H9 (cell line): Measurements from ENCODE around the gene KRT77. TPM values are rescaled to one million over a fixed set of nuclear protein-coding genes. Genes with fewer than 3 reads are reported as not detected.

Experiments
- DNase-seq: peaks from one replicate; pipeline ENCODE4 v3.0.0-alpha.2; 2017
- H2AFZ ChIP-seq: one replicate; pipeline ENCODE4 v1.6.1; 2013; ENCODE audit warnings: mild to moderate bottlenecking, low read length, control low read depth, moderate library complexity
- H2AK5ac ChIP-seq: 2 replicates; pipeline ENCODE4 v1.6.1; 2013; ENCODE audit warnings: low read length, control low read depth, mixed read lengths; ENCODE audit not compliant: insufficient read length
- H2BK120ac ChIP-seq: one replicate; pipeline ENCODE4 v1.6.1; 2013; ENCODE audit warnings: low read depth, mild to moderate bottlenecking, low read length, control low read depth, inconsistent platforms; ENCODE audit not compliant: poor library complexity, severe bottlenecking
- H2BK12ac ChIP-seq: 2 replicates; pipeline ENCODE4 v1.6.1; 2013; ENCODE audit warnings: low read length, control low read depth, mixed read lengths, low read depth; ENCODE audit not compliant: insufficient read length
- H2BK15ac ChIP-seq: 2 replicates; pipeline ENCODE4 v1.6.1; 2013; ENCODE audit warnings: low read depth, low read length, control low read depth
- H2BK20ac ChIP-seq: one replicate; pipeline ENCODE4 v1.6.1; 2013; ENCODE audit warnings: low read depth, mild to moderate bottlenecking, low read length, control low read depth, inconsistent platforms; ENCODE audit not compliant: poor library complexity, severe bottlenecking
- H2BK5ac ChIP-seq: 2 replicates; pipeline ENCODE4 v1.6.1; 2013; ENCODE audit warnings: low read length, control low read depth, mixed read lengths; ENCODE audit not compliant: insufficient read length
- H3K14ac ChIP-seq: 2 replicates; pipeline ENCODE4 v1.6.1; 2013; ENCODE audit warnings: low read length, control low read depth; ENCODE audit not compliant: insufficient read depth
- H3K18ac ChIP-seq: 2 replicates; pipeline ENCODE4 v1.6.1; 2013; ENCODE audit warnings: low read depth, mild to moderate bottlenecking, mixed read lengths, low read length, control low read depth; ENCODE audit not compliant: insufficient read length
- H3K23ac ChIP-seq: 2 replicates; pipeline ENCODE4 v1.6.1; 2013; ENCODE audit warnings: low read length, control low read depth, mixed read lengths, low read depth; ENCODE audit not compliant: insufficient read length
- H3K23me2 ChIP-seq: 2 replicates; pipeline ENCODE4 v1.6.1; 2013; ENCODE audit warnings: low read depth, mild to moderate bottlenecking, mixed read lengths, low read length, control low read depth; ENCODE audit not compliant: insufficient read length, poor library complexity, severe bottlenecking
- H3K27ac ChIP-seq: 2 replicates; pipeline ENCODE4 v1.5.1; 2013; ENCODE audit warnings: low read length, control low read depth, mixed read lengths, low read depth; ENCODE audit not compliant: insufficient read length
- H3K27me3 ChIP-seq: 2 replicates; pipeline ENCODE4 v1.6.1; 2013; ENCODE audit warnings: low read length, control low read depth, inconsistent platforms; ENCODE audit not compliant: insufficient read depth
- H3K4ac ChIP-seq: 2 replicates; pipeline ENCODE4 v1.6.1; 2013; ENCODE audit warnings: low read depth, mild to moderate bottlenecking, control low read depth, inconsistent platforms, low read length, moderate library complexity
- H3K4me1 ChIP-seq: 2 replicates; pipeline ENCODE4 v1.6.1; 2013; ENCODE audit warnings: low read length, control low read depth, inconsistent platforms; ENCODE audit not compliant: insufficient read depth
- H3K4me2 ChIP-seq: 2 replicates; pipeline ENCODE4 v1.6.1; 2013; ENCODE audit warnings: low read length, control low read depth, mixed read lengths; ENCODE audit not compliant: insufficient read length, insufficient read depth
- H3K56ac ChIP-seq: 2 replicates; pipeline ENCODE4 v1.6.1; 2013; ENCODE audit warnings: low read depth, mild to moderate bottlenecking, mixed read lengths, low read length, control low read depth; ENCODE audit not compliant: insufficient read length
- H3K79me1 ChIP-seq: 2 replicates; pipeline ENCODE4 v1.6.1; 2013; ENCODE audit warnings: low read depth, mild to moderate bottlenecking, moderate library complexity, low read length, control low read depth, inconsistent platforms; ENCODE audit not compliant: insufficient read depth, poor library complexity, severe bottlenecking
- H3K79me2 ChIP-seq: 2 replicates; pipeline ENCODE4 v1.6.1; 2013; ENCODE audit warnings: low read length, control low read depth, inconsistent platforms; ENCODE audit not compliant: insufficient read depth
- H3K9ac ChIP-seq: 2 replicates; pipeline ENCODE4 v1.6.1; 2013; ENCODE audit warnings: low read length, control low read depth, mixed read lengths; ENCODE audit not compliant: insufficient read length; ENCODE audit errors: extremely low read depth
- H3K9me3 ChIP-seq: one replicate; pipeline ENCODE4 v1.6.1; 2013; ENCODE audit warnings: low read depth, low read length, inconsistent platforms; ENCODE audit not compliant: control insufficient read depth
- H3T11ph ChIP-seq: one replicate; pipeline ENCODE4 v1.6.1; 2013; ENCODE audit warnings: mild to moderate bottlenecking, low read length, control low read depth, inconsistent platforms
- H4K20me1 ChIP-seq: one replicate; pipeline ENCODE4 v1.6.1; 2013; ENCODE audit not compliant: control insufficient read depth, insufficient read length, insufficient read depth
- H4K5ac ChIP-seq: 2 replicates; pipeline ENCODE4 v1.6.1; 2013; ENCODE audit warnings: low read depth, mild to moderate bottlenecking, mixed read lengths, low read length, control low read depth; ENCODE audit not compliant: insufficient read length
- H4K8ac ChIP-seq: replicated peaks from 2 replicates; pipeline ENCODE4 v1.6.1; 2013; ENCODE audit warnings: low read length, control low read depth, mixed read lengths, low read depth; ENCODE audit not compliant: insufficient read length
- H4K91ac ChIP-seq: 2 replicates; pipeline ENCODE4 v1.6.1; 2013; ENCODE audit warnings: low read depth, mild to moderate bottlenecking, moderate library complexity, mixed read lengths, low read length, control low read depth; ENCODE audit not compliant: insufficient read length
- H3K27ac Mint-ChIP-seq, 3 experiments: 2 replicates in 2 of 3; 3 replicates in 1 of 3; pipeline ENCODE4 v1.8.0; 2020 to 2021; ENCODE audit warnings: mixed read lengths in 3 of 3, mild to moderate bottlenecking in 1 of 3, moderate library complexity in 1 of 3
- H3K27me3 Mint-ChIP-seq: 2 replicates; pipeline ENCODE4 v1.8.0; 2021; ENCODE audit warnings: low read depth, mild to moderate bottlenecking, moderate library complexity, mixed read lengths
- H3K36me3 Mint-ChIP-seq, 3 experiments: 2 replicates in 2 of 3; 3 replicates in 1 of 3; pipeline ENCODE4 v1.8.0; 2020 to 2021; ENCODE audit warnings: low read depth in 3 of 3, mixed read lengths in 3 of 3; ENCODE audit not compliant: insufficient read depth in 1 of 3
- H3K4me1 Mint-ChIP-seq, 2 experiments: 2 replicates each; pipeline ENCODE4 v1.8.0; 2020; ENCODE audit warnings: mixed read lengths in 2 of 2
- H3K4me3 Mint-ChIP-seq, 2 experiments: 2 replicates in 1 of 2; 3 replicates in 1 of 2; pipeline ENCODE4 v1.8.0; 2020 to 2021; ENCODE audit warnings: mild to moderate bottlenecking in 2 of 2, mixed read lengths in 2 of 2, moderate library complexity in 1 of 2
- H3K9me3 Mint-ChIP-seq, 2 experiments: 2 replicates in 1 of 2; 3 replicates in 1 of 2; pipeline ENCODE4 v1.8.0; 2020; ENCODE audit warnings: mild to moderate bottlenecking in 2 of 2, mixed read lengths in 2 of 2, moderate library complexity in 1 of 2
- WGBS: extraction: QIAGEN DNeasy Blood & Tissue Kit; methylation state at CpG from one replicate; pipeline ENCODE4 v1.1.7; 2013; ENCODE audit warnings: missing lambda C conversion rate, low lambda C conversion rate, mixed read lengths; ENCODE audit not compliant: insufficient read length; ENCODE audit errors: extremely low coverage; 5-methylcytosine and 5-hydroxymethylcytosine counted together
- total RNA-seq: library from RNA; stranded (reverse); gene quantifications from 2 replicates; pipeline ENCODE4 v1.2.1, GENCODE V29; 2021
- TF ChIP-seq, protein P1 (sequence below): fragments of 200-600 bp; sonication (generic); conservative IDR thresholded peaks from 3 replicates; pipeline ENCODE4 v1.8.0; 2021; ENCODE audit warnings: antibody characterized with exemption, mild to moderate bottlenecking

Gene KRT77
- total RNA-seq, 1 experiment from 2014 or later = not detected

GRCh38 chr12:52681526-52682380 lies 21.6 kb downstream of the KRT77 start:
- Histone ChIP-seq H3K56ac (no peak overlapping the region), H2AFZ (no peak overlapping the region), H3K4me2 (no peak overlapping the region), H3K9ac (no peak overlapping the region), H3K14ac (no peak overlapping the region), H3K79me2 (no peaks in the 10 kb centered on the region), H3K27me3 (no peaks in the 10 kb centered on the region; the same call in 1 of the 2 replicates), H4K8ac (no peak overlapping the region), H2BK120ac (no peak overlapping the region), H3K18ac (no peak overlapping the region), H3K27ac (no peak overlapping the region), H4K20me1 (no peaks in the 10 kb centered on the region), H3T11ph (no peak overlapping the region), H3K4me1 (no peaks in the 10 kb centered on the region), H3K23me2 (no peaks in the 10 kb centered on the region), H2BK20ac (no peak overlapping the region), H3K9me3 (no peaks in the 10 kb centered on the region), H3K79me1 (no peaks in the 10 kb centered on the region), H3K23ac (no peak overlapping the region), H4K91ac (no peak overlapping the region), H2BK5ac (no peak overlapping the region), H2BK15ac (no peak overlapping the region), H4K5ac (no peak overlapping the region), H2AK5ac (no peak overlapping the region), H2BK12ac (no peak overlapping the region), H3K4ac (no peak overlapping the region)
- peak overlapping the region in 1 of 3 experiments; percentile 59; a peak in 1 of 7 replicates for H3K27ac Mint-ChIP-seq
- no peaks in the 10 kb centered on the region for H3K36me3 Mint-ChIP-seq
- TF ChIP-seq, protein P1, sequence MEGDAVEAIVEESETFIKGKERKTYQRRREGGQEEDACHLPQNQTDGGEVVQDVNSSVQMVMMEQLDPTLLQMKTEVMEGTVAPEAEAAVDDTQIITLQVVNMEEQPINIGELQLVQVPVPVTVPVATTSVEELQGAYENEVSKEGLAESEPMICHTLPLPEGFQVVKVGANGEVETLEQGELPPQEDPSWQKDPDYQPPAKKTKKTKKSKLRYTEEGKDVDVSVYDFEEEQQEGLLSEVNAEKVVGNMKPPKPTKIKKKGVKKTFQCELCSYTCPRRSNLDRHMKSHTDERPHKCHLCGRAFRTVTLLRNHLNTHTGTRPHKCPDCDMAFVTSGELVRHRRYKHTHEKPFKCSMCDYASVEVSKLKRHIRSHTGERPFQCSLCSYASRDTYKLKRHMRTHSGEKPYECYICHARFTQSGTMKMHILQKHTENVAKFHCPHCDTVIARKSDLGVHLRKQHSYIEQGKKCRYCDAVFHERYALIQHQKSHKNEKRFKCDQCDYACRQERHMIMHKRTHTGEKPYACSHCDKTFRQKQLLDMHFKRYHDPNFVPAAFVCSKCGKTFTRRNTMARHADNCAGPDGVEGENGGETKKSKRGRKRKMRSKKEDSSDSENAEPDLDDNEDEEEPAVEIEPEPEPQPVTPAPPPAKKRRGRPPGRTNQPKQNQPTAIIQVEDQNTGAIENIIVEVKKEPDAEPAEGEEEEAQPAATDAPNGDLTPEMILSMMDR = no peak
- no peak overlapping the region for H3K4me3 Mint-ChIP-seq
- H3K4me1 Mint-ChIP-seq = peaks cover 0 to 5% of the 10 kb centered on the region in 2 experiments; a peak in 2 of 4 replicates
- no peaks in the 10 kb centered on the region for H3K9me3 Mint-ChIP-seq
- WGBS = no CpG with 5 or more reads among the region's 12 CpGs
- no peak for DNase-seq
- peaks cover 50% of the 10 kb centered on the region for H3K27me3 Mint-ChIP-seq
